ENCODE results near the gene NT5DC1. TPM values are rescaled to one million over a fixed set of nuclear protein-coding genes. Genes with fewer than 3 reads are reported as not detected.

Gene NT5DC1
- polyA plus RNA-seq, 1 donor from 2014 or later = 83.2 TPM

DNA sequence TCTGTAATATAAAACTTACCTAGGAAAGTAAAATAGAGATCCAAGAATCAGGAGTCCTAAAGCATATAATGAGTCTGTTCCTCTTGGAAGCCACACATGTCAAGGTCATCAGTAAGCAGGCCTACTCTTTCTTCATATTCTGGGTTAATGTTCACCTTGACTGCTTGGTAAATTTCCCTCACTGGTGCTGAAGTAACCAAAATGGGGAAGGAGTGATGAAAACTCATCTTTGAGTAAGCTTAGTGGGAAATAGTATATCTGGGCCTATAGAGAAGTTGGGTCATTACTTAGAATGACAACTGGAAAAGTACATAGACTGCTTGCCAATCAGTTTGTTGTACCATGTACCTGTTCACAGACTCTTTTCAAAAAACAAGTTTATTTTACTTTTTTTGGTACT is 146.6 kb downstream of the NT5DC1 start:
- H3K9me3 Mint-ChIP-seq = no peaks in the 10 kb centered on the region
- peaks cover under 1% of the 10 kb centered on the region for H3K36me3 Mint-ChIP-seq
- no peaks in the 10 kb centered on the region for H3K27me3 Mint-ChIP-seq
- H3K4me1 Mint-ChIP-seq = peaks cover 30 to 32% (median 32%) of the 10 kb centered on the region in 3 donors
- H3K27ac Mint-ChIP-seq = peak overlapping the region in 1 of 3 donors; percentile 87
- no peak overlapping the region for H3K4me3 Mint-ChIP-seq

DNA sequence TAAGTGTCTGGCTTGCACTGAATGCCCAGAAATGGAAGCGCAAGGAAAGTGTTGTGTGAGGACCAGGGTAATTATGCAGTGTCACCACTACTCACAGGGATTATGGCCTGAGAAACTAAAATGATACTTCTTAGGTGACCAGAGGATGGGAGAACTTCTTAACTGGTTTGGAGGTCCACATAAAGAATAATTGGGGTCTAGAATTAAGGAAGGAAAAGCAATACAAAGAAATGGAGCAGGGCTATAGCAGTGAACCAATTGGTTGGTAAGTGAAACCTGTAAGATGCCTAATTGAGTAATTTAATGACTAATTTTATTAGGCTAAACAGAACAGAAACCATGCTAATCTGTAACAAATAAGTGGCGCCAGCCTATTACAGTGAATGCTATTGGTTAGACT is 147.9 kb downstream of the NT5DC1 start:
- H3K4me3 Mint-ChIP-seq = peak overlapping the region in 2 of 4 donors; percentile 7 to 71

DNA sequence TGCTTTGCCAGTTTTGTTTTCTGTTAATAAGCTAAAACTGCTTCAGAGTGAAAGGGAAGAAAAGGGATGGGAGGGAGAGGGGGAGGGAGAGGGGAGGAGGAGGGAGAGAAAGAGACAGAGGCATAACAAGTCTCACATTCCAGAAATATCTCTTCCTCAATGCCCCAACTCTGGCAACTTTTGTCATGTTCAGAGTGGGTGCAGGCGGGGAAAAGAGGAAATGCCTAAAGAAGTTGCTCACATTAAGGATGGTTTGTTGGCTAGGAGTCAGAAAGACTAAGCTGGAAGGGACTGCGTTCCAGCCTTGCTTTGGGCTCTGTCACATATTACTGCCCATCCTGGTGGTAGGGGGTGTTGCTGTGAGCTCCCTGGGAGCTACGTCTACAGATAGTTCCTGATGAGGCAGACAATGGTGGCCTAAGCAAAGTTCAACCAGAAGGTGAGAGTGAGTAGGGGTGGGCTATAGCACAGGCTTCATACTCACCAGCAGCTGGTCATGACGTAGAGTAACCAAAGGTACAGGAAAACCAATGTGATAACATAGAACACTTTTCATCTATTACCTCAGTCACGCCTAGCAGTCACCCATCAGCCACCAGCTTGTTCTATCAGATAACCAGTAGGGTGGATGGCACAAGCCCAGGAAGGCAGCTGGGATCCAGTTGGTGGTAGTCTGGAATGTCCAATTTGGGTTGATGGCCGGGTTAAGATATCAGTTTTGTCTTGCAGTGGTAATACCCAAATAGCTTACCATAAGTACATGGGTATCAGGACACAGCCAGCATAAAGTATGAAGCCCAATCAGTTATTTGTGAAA is 151.1 kb downstream of the NT5DC1 start:
- Mint-ChIP-seq H3K4me1 (peaks cover 32 to 34% (median 34%) of the 10 kb centered on the region in 3 donors), H3K27me3 (no peaks in the 10 kb centered on the region), H3K9me3 (no peaks in the 10 kb centered on the region), H3K27ac (peak overlapping the region in 1 of 3 donors; percentile 57), H3K4me3 (peak overlapping the region in 2 of 4 donors; percentile 55 to 76), H3K36me3 (peaks cover 3% of the 10 kb centered on the region)

More for the DNA sequence above, 147.9 kb downstream of the NT5DC1 start:
- no peaks in the 10 kb centered on the region for H3K27me3 Mint-ChIP-seq
- peak overlapping the region in 1 of 3 donors; percentile 1 for H3K27ac Mint-ChIP-seq
- H3K36me3 Mint-ChIP-seq = peaks cover 3% of the 10 kb centered on the region
- H3K4me1 Mint-ChIP-seq = peaks cover 32 to 34% (median 34%) of the 10 kb centered on the region in 3 donors
- H3K9me3 Mint-ChIP-seq = no peaks in the 10 kb centered on the region

DNA sequence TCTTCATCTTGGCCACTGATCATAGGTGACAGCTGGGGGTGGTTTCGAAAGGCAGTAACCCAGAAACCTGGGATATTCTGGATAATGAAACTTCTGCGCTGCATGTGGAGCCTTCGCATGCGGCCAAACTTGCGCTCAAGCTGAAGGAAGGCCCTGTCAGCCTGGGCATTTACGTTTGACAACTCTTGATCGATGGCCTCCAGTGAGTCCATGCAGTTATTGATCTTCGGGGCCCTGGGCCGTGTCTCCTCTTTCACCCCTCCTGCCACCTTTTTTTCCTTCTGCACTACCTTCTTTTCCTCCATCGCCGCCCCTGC is 152.5 kb downstream of the NT5DC1 start:
- no peaks in the 10 kb centered on the region for H3K27me3 Mint-ChIP-seq
- no peak overlapping the region for H3K27ac Mint-ChIP-seq
- no peak overlapping the region for H3K4me3 Mint-ChIP-seq
- H3K36me3 Mint-ChIP-seq = peaks cover 3% of the 10 kb centered on the region
- no peaks in the 10 kb centered on the region for H3K9me3 Mint-ChIP-seq
- peaks cover 29 to 37% (median 34%) of the 10 kb centered on the region in 3 donors for H3K4me1 Mint-ChIP-seq

DNA sequence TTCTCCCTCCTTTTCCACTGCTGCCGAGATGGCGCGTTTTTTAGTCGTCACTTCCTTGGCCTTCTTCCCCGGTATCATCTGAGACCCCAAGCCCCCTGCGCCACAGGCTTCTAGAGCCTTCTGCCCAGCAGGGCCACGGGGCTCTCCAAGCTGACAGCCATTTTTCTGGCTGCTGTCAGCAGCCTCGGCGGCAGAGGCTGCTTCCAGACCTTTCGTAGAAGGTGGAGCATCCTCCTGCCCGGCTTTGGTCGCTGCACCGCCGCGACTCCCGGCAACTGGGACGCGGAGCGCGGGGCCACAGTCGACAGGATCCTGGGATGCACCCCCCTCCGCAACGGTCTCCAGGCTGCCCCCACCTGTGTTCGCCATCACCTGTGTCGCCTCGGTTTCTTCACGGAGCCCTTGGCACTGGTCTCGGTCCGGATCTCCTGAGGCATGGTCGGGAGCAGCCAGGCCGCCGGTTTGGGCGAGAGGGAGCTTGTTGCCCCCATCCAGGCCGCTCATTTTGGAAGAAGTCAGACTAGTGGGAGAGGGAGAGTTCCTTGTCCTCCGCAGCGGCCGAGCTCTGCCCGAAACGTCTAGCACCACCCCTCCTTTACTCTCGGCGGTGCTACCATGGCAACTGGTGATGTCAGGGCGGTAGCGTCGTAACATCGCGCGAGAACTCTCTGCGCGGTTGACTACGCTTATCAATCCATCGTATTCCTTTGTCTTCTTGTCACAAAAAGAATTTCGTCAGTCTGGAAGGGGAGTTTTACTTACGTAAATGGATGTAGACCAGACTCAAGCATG is 153.0 kb downstream of the NT5DC1 start, which contains the start of gene TSPYL4:
TSPYL4 (minus strand) TSS at position 571 of the 792 bp plus-strand sequence; CDS start at position 504, 67 bp downstream.
- Mint-ChIP-seq H3K27me3 (no peaks in the 10 kb centered on the region), H3K36me3 (peaks cover 3% of the 10 kb centered on the region), H3K4me3 (no peak within 1 kb of the TSS), H3K27ac (no peak within 1 kb of the TSS), H3K9me3 (no peaks in the 10 kb centered on the region), H3K4me1 (peaks cover 25 to 31% (median 29%) of the 10 kb centered on the region in 3 donors)

DNA sequence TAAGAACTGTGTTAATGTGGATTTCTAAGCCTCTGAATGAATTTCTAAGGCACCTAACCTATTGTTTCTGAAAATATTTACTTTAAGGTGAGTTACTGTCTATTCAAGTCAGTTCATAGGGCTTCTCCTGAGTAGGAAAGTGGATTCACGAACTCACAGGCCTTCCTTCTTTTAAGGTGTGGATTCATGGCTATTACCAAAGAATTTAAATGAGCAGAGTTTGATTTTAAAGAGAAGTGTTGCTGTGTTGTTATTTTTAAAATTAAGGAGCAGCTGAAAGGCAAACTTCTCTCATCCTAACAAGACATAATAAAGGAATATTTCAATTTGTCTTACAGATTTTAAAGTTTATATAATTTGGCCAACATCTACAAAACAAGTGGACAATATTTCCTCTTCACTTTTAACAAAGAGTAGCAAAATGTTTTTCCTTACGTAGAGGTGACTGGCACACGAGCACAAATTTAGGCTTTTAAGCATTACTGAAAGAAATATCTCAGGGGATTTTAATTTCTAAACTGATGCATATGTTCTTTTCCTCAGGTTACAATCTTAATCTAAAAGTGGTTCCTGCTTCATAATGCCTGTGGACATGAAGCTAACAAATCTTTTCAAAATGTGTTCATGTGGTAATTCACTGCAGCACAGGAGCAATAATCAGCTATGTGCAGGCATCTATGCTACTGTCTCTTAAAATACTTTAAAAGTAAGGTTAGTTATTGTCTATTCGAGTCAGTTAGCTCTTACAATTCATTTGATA is 153.8 kb downstream of the NT5DC1 start:
- Mint-ChIP-seq H3K9me3 (no peaks in the 10 kb centered on the region), H3K27ac (no peak overlapping the region), H3K4me3 (no peak overlapping the region), H3K4me1 (peaks cover 25 to 27% (median 26%) of the 10 kb centered on the region in 3 donors), H3K27me3 (no peaks in the 10 kb centered on the region), H3K36me3 (peaks cover 3% of the 10 kb centered on the region)

DNA sequence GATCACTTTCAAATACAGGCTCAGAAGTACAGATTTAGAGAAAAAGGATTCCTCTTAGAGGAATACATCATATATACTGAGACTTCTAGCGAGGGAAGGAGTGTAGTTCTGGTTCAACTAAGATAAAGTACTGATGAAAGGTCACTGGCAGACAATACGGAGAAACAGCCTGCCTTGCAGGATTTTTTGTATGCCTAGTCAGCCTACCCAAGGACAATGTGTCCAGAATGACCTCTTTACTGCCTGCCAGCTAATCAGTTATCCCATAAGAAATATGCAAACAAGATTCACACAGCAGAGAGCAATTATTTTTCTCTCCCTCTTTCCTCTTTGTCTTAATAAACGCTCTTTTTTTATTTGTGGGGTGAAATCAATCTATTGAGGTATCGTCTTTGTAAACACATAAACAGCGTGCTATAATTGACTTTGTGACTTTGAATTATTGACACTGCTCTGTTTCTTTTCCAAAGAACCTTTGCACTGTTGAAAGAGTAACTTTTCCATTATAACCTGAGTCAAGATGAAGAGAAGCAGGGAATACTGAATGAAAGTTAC is 154.7 kb downstream of the NT5DC1 start:
- Mint-ChIP-seq H3K9me3 (no peaks in the 10 kb centered on the region), H3K27ac (no peak overlapping the region), H3K27me3 (no peaks in the 10 kb centered on the region)

DNA sequence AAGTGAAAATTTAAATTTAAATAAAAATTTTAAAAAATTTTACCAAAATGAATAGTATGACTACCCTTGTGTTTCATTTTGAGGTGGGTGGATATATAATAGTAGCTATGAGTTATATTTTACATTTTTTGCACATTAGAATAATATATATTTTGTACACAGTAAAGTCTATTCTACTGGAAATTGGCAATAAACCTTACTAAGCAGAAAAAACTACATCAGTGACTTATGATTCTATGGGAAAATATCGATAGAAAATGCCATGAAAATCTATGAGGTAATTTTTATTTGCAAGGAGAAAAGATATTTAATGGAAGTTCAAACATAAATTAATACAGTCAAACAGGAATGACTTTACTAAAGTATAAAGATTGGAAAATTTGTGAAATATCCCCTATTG is 156.0 kb downstream of the NT5DC1 start:
- H3K9me3 Mint-ChIP-seq = no peaks in the 10 kb centered on the region
- peaks cover 3% of the 10 kb centered on the region for H3K36me3 Mint-ChIP-seq
- peak overlapping the region in 1 of 4 donors; percentile 51 for H3K4me3 Mint-ChIP-seq
- no peak overlapping the region for H3K27ac Mint-ChIP-seq
- H3K4me1 Mint-ChIP-seq = peaks cover 8 to 22% (median 19%) of the 10 kb centered on the region in 3 donors
- no peaks in the 10 kb centered on the region for H3K27me3 Mint-ChIP-seq

More for the DNA sequence above, 154.7 kb downstream of the NT5DC1 start:
- Mint-ChIP-seq H3K36me3 (peaks cover 3% of the 10 kb centered on the region), H3K4me3 (no peak overlapping the region), H3K4me1 (peaks cover 20 to 25% (median 24%) of the 10 kb centered on the region in 3 donors)

DNA sequence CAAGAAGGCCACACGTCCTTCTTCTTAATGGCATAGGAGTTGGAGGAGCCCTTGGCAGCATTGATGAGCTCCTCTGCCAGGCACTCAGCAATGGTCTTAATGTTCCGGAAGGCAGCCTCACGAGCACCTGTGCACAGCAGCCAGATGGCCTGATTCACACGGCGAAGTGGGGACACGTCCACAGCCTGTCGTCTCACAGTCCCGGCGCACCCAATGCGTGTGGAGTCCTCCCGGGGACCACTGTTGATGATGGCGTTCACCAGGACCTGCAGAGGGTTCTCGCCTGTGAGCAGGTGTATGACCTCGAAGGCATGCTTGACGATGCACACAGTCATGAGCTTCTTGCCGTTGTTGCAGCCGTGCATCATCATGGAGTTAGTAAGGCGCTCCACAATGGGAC is 157.9 kb downstream of the NT5DC1 start:
- no peak overlapping the region for H3K27ac Mint-ChIP-seq
- peaks cover 0 to 10% (median 2%) of the 10 kb centered on the region in 3 donors for H3K9me3 Mint-ChIP-seq
- H3K36me3 Mint-ChIP-seq = no peaks in the 10 kb centered on the region
- no peak overlapping the region for H3K4me3 Mint-ChIP-seq
- H3K27me3 Mint-ChIP-seq = no peaks in the 10 kb centered on the region
- peaks cover 0 to 18% (median 10%) of the 10 kb centered on the region in 3 donors for H3K4me1 Mint-ChIP-seq

DNA sequence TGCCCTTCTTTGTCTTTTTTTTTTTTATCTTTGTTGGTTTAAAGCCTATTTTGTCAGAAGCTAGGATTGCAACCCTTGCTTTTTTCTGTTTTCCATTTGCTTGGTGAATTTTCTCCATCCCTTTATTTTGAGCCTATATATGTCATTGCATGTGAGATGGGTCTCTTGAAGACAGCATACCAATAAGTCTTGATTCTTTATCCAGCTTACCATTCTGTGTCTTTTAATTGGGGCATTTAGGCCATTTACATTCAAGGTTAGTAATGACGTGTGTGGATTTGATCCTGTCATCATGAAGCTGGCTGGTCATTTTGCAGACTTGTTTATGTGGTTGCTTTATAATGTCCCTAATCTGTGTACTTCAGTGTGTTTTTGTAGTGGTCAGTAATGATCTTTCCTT is 162.7 kb downstream of the NT5DC1 start:
- H3K4me1 Mint-ChIP-seq = peaks cover 4 to 16% (median 14%) of the 10 kb centered on the region in 3 donors
- H3K36me3 Mint-ChIP-seq = peaks cover 7% of the 10 kb centered on the region
- no peak overlapping the region for H3K4me3 Mint-ChIP-seq
- peaks cover 2 to 12% (median 2%) of the 10 kb centered on the region in 3 donors for H3K9me3 Mint-ChIP-seq
- H3K27me3 Mint-ChIP-seq = no peaks in the 10 kb centered on the region
- no peak overlapping the region for H3K27ac Mint-ChIP-seq

DNA sequence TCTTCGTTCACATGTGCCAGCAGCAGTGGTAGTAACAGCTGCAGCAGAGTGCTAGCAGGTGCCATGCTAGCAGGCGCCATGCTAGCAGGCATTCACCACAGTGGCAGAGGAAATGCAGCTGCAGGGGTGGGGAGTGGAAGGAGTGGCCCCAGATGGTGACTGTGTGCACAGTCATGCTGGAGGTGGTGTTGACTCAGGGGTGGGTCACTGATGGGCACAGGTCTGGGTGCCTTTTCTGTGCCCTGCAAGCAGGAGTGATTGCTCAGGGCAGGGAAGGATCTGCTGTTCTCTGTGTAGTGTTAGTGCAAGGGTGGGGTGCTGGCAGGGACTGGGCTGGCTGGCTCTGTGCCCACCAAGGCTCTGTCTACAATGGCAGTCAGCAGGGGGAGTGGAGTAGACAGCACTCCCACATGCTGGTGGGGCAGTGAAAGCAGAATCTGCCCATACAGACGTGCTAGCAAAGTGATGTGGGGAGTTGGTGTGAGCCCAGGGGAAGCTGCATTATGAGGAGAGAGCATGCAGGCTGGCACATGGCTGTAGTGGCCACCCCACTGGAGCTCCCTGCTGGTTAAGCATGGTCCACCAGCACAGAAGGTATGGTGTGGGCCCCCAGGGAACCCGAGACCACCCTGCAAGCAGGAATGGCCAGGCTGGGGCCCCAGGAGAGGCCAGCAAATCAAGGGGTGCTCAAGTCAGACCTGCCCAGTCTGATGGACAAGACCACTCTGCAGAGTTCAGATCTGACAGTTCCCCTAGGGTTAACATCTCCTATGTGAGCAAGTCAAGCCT is 164.6 kb downstream of the NT5DC1 start:
- Mint-ChIP-seq H3K4me3 (no peak overlapping the region), H3K27ac (peak overlapping the region in 1 of 3 donors; percentile 89), H3K9me3 (peaks cover 2 to 12% (median 2%) of the 10 kb centered on the region in 3 donors), H3K4me1 (peaks cover 7 to 20% (median 14%) of the 10 kb centered on the region in 3 donors), H3K27me3 (no peaks in the 10 kb centered on the region), H3K36me3 (peaks cover 7% of the 10 kb centered on the region)

DNA sequence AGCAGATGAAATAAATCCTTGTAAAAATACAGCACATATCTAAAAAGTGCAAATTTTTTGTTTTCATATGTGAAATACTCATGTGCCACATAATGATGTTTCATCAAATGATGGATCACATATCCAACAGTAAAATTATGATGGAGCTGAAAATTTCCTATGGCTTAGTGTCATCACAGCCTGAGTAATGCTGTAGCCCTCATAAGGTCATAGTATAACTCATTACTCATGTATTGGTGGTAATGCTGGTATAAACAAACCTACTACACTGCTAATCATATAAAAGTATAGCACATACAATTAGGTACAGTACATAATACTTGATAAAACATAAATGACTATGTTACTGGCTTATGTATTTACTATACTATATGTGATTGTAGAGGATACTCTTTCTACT is 166.2 kb downstream of the NT5DC1 start:
- Mint-ChIP-seq H3K4me3 (peak overlapping the region in 1 of 4 donors; percentile 12), H3K27ac (no peak overlapping the region), H3K4me1 (peaks cover 7 to 15% (median 9%) of the 10 kb centered on the region in 3 donors), H3K27me3 (no peaks in the 10 kb centered on the region), H3K36me3 (peaks cover 7% of the 10 kb centered on the region), H3K9me3 (peaks cover 2 to 12% (median 2%) of the 10 kb centered on the region in 3 donors)

DNA sequence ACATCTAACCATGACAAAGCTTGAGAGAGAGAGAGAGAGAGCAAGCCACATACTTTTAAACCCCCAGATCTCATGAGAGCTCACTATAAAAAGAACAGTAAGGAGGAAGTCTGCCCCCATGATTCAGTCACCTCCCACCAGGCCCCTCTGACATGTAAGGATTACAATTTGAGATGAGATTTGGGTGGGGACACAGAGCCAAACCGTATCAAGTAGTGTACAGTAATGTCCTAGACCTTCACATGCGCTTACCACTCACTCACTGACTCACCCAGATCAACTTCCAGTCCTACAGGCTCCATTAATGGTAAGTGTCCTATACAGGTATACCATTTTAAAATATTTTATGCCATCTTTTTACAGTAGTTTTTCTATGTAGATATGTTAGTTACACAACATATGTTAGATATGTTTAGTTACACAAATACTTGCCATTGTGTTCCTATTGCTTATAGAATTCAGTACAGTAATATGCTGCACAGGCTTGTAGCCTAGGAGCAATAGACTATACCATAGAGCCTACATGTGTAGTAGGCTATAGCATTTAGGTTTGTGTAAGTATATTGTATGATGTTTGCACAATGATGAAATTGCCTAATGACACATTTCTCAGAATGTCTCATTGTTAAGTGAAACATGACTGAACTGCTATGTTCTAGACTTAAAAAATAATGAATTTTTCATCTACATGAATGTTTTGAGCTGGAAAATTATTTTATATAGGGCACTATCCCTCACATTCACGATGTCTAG is 167.4 kb downstream of the NT5DC1 start:
- no peak overlapping the region for H3K4me3 Mint-ChIP-seq
- H3K4me1 Mint-ChIP-seq = peaks cover 11 to 24% (median 18%) of the 10 kb centered on the region in 3 donors
- H3K36me3 Mint-ChIP-seq = peaks cover 7% of the 10 kb centered on the region
- peaks cover 2 to 7% (median 2%) of the 10 kb centered on the region in 3 donors for H3K9me3 Mint-ChIP-seq
- no peaks in the 10 kb centered on the region for H3K27me3 Mint-ChIP-seq
- H3K27ac Mint-ChIP-seq = no peak overlapping the region

All from IgD-negative memory B cell (primary cell).